NCI-H1105 (cell line): ENCODE measurements around the gene SRPRB.

Source experiments
- DNase-seq: peaks from one replicate; lab custom pipeline; 2025; lab: John Stamatoyannopoulos, UW

Gene SRPRB, protein sequence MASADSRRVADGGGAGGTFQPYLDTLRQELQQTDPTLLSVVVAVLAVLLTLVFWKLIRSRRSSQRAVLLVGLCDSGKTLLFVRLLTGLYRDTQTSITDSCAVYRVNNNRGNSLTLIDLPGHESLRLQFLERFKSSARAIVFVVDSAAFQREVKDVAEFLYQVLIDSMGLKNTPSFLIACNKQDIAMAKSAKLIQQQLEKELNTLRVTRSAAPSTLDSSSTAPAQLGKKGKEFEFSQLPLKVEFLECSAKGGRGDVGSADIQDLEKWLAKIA

DNA sequence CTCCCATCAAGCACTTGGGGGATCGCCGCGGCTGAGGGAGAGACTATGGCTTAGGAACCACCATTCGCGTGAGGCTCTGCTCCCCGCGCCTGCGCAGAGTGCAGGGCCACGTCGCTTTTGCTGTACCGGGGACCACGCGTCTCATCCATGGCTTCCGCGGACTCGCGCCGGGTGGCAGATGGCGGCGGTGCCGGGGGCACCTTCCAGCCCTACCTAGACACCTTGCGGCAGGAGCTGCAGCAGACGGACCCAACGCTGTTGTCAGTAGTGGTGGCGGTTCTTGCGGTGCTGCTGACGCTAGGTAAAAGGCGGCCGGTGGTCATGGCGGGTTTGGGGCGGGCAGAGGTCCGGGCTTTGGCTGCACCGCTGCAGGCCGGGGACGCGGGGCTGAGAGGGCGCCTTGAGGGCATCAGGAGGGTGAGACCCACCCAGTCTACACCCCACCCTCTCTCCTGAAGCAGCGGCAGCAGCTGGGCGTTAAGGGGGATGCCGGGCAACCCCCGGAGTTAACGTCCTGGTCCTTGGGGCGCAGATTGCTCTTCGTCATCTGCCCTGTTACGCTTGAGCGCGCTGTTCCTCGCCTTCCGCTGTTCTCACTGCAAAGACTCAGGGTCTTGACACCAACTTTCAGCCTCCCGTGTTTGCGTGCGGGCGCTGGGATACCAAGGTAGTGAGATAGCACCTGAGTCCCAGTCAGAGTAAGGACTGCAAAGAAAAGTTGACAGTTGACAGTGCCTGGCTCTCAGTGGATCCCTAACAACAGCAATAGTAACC, at the start of gene SRPRB:
TSS of gene SRPRB (plus strand) at position 114 of the 774 bp plus-strand sequence. CDS start at position 148, 34 bp downstream.
- peak; percentile 98 for DNase-seq

DNA sequence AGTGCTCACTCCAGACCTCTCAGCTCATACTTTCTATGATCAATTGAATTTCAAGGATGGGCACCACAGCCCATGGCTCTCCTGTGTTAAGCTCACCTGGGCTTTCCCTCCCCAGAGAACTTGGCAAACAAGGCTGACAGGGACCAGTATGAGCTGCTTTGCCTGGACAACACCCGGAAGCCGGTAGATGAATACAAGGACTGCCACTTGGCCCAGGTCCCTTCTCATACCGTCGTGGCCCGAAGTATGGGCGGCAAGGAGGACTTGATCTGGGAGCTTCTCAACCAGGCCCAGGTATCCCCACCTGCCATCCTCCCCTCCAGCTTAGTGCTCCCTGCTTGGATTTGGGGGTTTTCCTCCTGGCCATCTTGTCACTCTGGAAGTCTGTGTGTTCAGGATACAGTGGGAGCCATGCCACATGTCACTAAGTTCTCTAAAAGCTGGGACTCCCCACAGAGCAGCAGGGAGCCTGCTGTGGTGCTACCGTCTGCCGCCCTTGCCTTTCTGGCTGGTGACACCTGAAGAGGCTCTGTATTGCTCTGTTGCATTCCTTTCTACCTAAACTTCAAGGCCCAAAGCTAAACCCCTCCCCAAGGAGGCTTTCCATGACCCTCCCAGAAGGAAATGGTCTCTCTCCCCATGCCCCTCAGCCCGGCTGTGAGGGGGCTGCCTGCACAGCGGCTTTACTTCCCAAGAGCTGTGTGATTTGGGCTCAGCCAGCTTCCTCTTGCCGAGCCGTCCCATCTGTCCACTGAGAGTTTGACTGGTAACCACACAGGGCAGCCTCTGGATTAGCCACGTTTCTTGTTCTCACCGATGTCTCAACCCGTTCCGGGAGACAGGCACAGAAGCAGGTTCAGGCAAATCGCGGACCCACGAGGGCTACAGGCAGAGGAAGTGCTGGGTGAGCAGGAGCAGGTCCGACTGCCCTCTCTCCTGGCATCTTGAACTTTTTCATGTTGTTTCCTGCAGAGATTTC, 48.6 kb upstream of the SRPRB start:
- no peak for DNase-seq

DNA sequence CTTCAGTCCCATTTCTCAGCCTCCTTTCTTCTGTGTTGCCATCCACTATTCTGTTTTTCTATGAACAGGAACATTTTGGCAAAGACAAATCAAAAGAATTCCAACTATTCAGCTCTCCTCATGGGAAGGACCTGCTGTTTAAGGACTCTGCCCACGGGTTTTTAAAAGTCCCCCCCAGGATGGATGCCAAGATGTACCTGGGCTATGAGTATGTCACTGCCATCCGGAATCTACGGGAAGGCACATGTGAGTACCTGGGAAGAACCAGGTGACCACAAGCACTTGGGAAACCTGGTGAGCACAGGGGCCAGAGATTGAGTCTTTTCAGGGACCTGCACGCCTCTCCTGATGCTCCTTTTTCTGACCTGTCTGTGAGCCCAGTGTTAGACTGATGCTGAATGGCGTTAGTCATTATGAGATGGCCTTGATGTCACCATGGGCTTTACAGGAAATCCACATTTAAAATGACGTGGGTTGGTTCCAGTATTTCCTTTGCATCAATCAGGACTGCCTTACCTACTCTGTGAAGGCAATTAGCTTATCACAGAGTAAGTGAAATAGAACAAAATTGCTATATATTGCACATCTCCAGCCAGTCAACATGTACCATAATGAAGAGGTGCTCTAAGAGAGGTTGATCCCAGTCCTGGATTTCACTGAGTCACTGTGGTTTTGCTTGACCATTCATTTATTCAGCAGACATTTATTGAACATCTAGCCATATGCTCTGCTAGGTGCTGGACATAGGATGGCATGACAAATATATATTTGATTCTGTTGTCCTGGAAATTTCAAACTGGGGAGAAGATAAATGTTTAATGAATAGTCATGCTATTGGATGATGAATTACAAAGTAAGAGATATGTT, 47.7 kb upstream of the SRPRB start:
- DNase-seq: no peak

DNA sequence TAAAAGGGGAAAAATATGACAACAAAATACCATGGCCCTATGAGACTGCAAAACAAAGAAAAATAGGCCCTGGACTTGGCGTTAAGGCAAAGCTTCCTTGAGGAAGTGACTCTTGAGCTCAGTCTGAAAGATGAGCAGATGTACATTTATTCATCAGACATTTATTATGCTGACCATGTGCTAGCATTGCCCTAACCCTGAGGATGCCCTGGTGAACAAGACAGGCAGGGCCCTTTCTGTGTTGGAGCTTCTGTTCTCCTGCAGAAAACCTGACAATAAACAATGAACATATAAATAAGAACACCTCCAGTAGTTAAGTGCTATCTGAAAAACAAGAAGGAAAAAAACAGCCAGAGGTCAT, 47.1 kb upstream of the SRPRB start:
- DNase-seq: no peak

DNA sequence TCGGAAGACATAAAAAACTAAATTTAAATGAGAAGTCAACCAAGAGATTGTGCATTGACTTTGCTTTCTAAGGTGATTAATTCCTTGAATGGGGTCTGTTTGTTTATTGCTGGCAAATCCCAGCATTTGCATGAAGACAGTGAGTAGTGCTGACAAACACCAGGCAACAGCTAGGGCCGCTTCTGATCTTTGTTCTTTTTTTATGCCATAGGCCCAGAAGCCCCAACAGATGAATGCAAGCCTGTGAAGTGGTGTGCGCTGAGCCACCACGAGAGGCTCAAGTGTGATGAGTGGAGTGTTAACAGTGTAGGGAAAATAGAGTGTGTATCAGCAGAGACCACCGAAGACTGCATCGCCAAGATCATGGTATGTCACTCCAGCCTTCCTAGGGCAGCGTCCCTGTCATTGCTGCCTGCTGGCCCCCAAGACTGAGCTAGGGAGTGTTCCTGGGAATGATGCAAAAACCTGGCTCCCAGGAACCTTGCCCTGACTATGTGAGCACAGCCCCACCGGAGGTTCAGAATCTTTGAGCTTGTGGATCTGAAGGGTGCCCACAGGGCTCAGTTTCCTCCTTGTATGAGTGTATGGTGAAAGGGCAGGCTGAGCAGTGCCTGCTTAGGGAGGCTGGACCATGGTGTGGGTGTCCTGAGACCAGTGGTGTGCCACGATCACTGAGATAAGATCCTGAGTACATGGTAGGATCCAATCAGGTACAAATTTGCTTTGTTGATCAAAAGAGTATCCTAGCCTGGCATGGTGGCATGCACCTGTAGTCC, 46.5 kb upstream of the SRPRB start:
- DNase-seq: no peak

DNA sequence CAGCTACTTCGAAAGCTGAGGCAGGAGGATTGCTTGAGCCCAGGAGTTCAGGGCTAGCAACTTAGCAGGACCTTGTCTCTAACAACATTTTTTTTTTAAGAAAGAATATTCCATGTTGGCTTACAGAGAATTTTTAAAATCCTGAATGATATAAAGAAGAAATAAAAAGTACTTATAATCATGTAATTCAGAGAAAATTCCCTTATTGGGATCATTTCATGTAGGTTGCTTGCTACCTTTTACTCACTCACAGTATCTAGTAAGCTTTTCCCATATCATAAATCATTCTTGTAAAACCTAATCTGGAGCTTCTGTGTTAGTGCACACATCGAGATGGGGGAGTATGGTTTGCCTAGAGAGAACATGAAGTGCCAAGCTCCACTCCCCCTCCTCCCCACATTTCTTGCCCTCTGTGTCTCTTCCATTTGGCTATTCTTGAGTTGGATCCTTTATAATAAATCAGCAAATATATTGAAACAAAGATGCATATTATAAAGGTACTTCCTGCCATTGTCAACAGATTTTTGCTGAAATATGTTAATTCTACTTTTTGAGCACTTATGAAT, 45.8 kb upstream of the SRPRB start:
- no peak for DNase-seq

DNA sequence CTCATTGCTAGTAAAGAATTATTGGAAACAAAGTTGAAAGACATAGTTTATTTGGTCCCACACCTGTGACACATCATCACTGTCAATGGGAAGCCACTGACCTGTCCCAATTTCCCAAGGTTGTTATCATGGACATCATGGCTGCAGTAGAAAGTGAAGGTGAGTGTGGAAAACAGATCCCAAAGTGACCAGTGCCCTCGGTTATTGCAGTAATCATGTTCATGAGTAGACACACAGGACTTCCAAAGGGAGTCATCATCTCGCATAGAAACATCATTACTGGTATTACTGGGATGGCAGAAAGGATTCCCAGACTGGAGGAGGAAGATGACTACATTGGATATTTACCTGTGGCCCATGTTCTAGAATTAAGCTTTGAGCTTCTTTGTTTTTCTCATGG, 44.7 kb upstream of the SRPRB start:
- no peak for DNase-seq

DNA sequence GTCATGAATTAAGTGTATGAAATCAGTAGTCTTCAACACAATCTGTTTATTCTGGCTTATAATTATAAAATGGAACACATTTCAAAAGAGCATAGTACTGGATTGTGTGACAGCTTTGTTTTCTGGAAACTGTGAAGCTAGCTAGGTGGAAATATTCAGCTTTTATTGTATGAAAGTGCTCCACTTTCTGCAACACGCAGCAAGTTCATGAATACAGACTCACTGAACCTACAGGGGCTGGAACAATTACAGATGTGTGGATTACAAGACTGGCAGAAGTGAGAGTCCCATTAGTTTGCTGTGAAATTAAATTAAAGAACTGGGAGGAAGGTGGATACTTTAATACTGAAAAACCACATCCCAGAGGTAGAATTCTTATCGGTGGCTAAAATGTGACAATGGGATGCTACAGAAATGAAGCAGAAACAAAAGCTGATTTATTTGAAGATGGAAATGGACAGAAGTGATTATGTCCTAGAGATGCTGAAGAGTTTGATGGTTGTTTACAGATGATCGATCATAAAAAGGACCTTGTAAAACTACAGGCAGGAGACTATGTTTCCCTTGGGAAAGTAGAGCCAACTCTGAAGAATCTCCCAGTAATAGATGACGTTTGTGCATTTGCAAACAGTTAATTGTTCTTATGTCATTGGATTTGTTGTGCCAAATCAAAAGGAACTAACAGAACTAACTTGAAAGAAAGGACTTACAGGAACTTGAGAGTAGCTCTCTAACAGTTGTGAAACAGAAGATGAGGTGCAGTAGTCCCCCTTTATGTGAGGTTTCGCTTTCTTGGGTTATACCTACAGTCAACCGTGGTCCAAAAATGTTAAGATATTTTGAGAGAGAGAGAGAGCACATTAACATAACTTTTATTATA, 43.8 kb upstream of the SRPRB start:
- no peak for DNase-seq

DNA sequence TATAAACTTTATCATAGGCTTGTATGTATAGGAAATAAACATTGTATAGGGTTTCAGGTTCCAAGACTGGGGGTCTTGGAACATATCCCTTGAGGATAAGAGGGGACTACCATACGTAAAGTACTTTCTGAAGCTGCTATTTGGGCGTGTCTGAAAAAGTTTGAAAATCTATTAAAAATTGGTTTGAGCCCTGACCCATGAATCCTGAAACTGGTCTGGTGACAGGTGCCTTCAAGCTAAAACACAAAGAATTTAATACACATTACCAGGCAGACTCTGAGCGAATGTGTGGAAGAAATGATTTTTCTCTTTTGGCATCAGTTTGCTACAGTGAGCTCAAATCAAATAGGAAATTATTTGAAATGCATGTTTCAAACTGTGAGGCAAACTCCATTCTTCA, 43.1 kb upstream of the SRPRB start:
- no peak for DNase-seq

DNA sequence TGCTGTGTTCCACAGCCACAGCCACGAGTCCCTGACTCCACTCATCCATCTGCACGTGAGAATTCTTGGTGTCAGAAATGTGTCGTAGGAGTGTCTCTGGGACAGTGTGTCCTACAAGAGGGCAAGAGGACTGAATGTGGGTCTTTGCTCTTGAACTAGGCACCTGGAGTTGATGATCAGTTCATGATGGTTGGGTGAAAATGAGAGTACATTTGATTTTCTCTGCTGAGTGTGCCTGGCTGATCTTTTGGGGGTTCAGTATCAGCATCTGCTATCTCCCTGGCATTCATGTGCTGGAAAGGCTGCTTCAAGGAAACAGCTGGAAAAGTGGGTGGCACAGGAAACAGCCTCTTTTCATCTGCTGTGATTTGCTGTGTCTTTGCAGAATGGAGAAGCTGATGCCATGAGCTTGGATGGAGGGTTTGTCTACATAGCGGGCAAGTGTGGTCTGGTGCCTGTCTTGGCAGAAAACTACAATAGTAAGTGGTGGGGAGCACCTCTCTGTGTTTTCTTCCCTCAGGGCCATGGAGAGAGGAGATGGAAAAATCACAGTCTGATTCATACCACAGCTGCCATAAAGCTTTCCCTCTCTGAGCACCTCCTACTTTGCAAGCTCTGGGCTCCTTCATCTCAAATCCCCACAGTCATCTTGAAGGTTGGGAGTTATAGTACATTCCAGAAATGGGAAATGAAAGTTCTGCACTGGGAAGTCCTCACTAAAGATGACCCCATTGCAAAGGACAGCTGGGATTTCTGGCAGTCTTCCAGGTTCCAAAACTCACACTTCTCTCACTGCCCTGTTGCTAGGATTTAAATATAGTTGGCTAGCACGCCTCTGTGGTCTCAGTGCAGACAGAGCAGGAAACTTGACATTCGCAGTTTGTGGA, 41.6 kb upstream of the SRPRB start:
- DNase-seq: no peak

DNA sequence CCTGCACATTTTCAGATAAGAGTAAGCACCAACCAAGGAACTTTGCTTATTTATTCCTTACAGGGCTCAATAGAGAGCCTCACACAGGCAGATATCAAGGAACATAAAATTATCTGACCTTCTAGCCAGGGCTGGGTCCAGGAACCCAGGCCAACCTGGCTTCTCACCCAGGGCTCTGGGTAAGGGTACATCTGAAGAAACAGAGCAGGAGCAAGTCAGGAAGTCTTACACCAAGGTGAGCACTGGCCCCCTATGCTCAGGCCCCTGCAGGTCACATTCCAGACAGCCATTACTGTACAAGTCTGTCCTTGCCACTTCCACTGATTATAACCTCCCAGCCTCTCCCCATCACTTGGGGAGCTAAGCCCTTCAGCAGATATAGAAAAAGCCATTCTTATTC, 40.4 kb upstream of the SRPRB start:
- no peak for DNase-seq

DNA sequence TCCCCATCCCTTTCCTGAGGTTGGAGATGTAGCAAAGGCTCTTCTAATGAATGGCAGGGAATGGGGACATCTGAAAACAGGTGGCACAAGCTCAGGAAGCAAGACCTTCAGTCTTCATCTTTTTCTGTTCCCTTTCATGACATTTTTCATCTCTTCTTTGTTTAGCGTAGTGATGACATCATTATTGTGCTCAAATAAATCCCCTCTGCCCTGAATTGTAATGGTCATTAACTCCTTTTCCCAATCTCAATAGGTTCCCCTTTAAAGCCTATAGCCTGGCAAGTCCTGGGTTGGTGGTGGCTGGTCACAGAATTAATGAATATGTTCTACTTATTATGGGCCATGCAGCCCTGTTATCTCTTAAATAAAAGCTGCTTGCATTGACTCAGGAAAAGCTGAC, 38.0 kb upstream of the SRPRB start:
- no peak for DNase-seq

DNA sequence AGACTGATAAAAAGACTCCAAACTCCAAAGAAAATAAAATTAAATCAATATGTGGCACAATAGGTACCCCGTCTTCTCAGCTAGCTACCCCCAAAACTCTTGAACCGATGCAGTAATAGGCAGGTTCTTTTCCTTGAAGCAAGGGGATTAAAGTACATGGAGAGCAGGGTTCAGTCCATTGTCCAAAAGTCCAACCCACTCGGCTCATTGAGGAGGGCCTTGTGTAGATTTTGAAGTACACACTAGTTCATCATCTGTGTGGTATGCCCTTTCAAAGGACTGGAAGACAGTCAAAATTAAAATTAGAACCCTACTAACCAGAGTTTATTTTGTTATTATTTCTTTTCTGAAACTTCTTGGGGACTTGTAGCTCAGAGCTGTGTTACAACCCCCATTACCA, 36.1 kb upstream of the SRPRB start:
- DNase-seq: no peak

DNA sequence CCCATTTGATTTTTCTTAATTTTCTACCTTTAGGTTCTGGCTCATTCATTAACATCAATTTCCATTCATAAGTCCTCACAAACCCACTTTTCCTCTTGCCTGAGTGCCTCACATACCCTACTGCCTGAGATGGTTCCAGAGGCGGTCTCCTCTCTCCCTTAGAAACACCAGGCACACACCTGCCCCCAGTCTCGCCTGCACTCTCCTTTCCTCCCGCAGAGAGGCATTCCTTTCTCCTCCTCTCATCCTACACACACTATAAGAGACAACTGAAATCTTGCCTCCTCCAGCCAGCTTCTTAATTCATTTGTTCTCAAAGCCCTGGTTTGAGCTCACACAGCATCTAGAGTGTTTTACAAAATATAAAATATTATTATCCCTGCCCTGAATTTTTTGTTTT, 31.9 kb upstream of the SRPRB start:
- no peak for DNase-seq

DNA sequence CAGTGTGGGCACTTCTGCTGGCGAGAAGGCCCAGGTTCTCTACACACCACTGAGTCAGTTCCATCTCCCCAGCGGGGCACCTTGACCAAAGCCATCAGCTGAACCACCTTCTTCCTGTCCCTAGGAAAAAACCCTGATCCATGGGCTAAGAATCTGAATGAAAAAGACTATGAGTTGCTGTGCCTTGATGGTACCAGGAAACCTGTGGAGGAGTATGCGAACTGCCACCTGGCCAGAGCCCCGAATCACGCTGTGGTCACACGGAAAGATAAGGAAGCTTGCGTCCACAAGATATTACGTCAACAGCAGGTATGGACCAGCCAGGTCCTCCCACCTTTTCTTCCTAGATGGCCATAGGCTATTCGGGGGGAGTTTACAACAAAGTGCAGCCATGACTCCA, 30.3 kb upstream of the SRPRB start:
- DNase-seq: no peak

DNA sequence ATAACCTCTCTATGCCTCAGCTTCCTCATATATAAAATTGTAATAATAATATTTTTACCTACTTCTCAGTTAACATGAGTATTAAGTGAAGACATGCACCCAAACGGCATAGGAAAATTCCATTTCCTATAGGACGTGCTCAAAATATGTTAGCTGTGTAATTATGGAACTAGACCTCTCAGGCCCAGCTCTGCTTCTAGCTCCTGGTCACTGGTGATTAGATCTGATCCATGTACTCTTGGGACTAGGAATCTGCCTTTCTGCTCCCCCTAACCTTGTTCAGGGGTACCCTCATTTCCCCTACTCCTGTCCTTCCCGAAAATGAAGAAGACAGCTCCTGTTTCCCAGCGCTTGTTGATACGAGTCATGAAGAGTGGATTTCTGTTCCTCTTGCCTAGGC, 29.8 kb upstream of the SRPRB start:
- no peak for DNase-seq

DNA sequence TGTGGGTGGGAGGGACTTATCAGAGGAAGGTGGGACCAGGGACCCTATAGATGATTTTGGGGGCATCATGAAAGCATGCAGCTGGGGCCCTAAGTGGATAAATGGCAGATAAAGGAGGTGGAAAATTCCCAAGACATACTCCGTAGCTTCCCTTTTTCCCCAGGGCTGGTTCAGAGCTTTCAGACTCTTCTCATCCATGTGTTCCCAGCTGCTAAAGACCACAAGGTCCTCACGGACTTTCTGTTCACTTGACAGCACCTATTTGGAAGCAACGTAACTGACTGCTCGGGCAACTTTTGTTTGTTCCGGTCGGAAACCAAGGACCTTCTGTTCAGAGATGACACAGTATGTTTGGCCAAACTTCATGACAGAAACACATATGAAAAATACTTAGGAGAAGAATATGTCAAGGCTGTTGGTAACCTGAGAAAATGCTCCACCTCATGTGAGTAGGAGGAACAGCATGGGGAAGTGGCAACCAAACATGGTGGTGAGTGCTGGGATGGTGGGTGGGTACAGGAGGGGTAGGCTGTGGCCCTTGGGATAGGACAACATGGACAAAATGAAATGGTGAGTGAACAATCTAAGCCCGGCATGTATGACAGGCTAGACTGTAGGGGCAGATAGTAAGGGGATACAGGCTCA, 28.7 kb upstream of the SRPRB start:
- no peak for DNase-seq
